ENCODE results near the gene ZBTB45. TPM values are rescaled to one million over a fixed set of nuclear protein-coding genes. Genes with fewer than 3 reads are reported as not detected.
"Not testable (repeated sequence)": the region's sequence is repeated elsewhere in the genome, so short reads cannot be mapped to it uniquely, and the experiment has no call there.

Gene ZBTB45
- total RNA-seq, 1 donor from 2014 or later = 22.2 TPM

DNA sequence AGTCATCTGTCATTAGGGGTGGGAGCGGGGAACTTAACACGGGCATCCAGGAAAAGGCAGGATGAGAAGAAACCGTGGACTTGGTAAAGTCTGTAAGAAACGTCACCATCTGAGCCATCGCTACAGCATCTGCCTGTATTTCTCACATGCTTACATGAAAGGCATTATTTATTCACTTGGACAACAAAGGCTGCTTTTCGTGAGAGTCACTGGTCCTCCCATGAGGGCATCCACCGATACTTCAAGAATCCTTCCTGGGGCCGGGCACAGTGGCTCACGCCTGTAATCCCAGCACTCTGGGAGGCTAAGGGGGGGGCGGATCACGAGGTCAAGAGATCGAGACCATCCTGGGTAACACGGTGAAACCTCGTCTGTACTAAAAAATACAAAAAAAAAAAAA, 27.3 kb downstream of the ZBTB45 start:
- TF ChIP-seq, protein P1, sequence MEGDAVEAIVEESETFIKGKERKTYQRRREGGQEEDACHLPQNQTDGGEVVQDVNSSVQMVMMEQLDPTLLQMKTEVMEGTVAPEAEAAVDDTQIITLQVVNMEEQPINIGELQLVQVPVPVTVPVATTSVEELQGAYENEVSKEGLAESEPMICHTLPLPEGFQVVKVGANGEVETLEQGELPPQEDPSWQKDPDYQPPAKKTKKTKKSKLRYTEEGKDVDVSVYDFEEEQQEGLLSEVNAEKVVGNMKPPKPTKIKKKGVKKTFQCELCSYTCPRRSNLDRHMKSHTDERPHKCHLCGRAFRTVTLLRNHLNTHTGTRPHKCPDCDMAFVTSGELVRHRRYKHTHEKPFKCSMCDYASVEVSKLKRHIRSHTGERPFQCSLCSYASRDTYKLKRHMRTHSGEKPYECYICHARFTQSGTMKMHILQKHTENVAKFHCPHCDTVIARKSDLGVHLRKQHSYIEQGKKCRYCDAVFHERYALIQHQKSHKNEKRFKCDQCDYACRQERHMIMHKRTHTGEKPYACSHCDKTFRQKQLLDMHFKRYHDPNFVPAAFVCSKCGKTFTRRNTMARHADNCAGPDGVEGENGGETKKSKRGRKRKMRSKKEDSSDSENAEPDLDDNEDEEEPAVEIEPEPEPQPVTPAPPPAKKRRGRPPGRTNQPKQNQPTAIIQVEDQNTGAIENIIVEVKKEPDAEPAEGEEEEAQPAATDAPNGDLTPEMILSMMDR (IDR thresholded peaks at IDR 0.05; ENCODE audit: unreplicated experiment) = no peak
- DNase-seq (ENCODE audit: low spot score) = no peak
- H3K4me1 Mint-ChIP-seq (ENCODE audit: unreplicated experiment) = no peaks in the 10 kb centered on the region
- H3K36me3 Mint-ChIP-seq (ENCODE audit: low read depth, unreplicated experiment) = no peaks in the 10 kb centered on the region
- H3K9me3 Mint-ChIP-seq (ENCODE audit: unreplicated experiment) = no peaks in the 10 kb centered on the region
- H3K27me3 Mint-ChIP-seq (ENCODE audit: unreplicated experiment) = peaks cover 8% of the 10 kb centered on the region
- H3K4me3 Mint-ChIP-seq (ENCODE audit: unreplicated experiment) = no peak overlapping the region
- no peak overlapping the region for H3K27ac Mint-ChIP-seq (ENCODE audit: unreplicated experiment)

DNA sequence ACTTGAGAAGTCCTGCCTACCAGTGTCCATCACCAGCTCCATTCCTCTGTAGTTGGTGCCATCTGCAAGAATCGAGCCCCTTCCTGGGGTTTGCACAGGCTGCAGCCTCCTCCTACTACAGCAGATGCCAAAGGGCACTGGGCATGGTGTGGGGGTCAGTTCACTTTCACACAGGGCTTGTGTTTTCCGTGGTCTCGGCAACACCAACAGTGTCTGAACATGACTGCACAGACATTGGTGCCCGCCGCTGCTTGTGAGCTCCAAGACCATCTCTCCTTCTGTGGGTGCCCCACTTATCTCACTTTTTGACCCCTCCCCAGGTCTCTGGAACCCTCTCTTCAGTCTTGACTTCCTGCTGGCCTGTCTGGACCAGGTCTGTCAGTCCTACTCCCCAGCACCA, 28.2 kb downstream of the ZBTB45 start:
- Mint-ChIP-seq H3K4me1 (ENCODE audit: unreplicated experiment) (no peaks in the 10 kb centered on the region), H3K36me3 (ENCODE audit: low read depth, unreplicated experiment) (no peaks in the 10 kb centered on the region), H3K4me3 (ENCODE audit: unreplicated experiment) (no peak overlapping the region), H3K27ac (ENCODE audit: unreplicated experiment) (no peak overlapping the region), H3K27me3 (ENCODE audit: unreplicated experiment) (peaks cover 3% of the 10 kb centered on the region), H3K9me3 (ENCODE audit: unreplicated experiment) (no peaks in the 10 kb centered on the region)
- TF ChIP-seq, protein P1 (IDR thresholded peaks at IDR 0.05; ENCODE audit: unreplicated experiment) = no peak
- no peak for DNase-seq (ENCODE audit: low spot score)

DNA sequence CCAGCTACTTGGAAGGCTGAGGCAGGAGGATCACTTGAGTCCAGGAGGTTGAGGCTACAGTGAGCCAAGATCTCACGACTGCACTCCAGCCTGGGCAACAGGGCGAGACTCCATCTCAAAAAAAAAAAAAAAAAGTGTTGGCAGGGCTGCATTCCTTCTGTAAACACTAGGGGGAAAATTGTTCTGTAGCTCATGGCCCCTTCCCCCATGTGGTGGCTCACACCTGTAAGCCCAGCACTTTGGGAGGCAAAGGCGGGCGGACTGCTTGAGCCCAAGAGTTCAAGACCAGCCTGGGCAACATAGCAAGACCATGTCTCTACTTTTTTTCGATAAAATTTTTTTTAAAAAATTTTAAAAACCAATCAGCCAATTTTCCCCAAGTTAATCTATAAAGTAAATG, 35.3 kb downstream of the ZBTB45 start:
- H3K4me1 Mint-ChIP-seq (ENCODE audit: unreplicated experiment); H3K4me3 Mint-ChIP-seq (ENCODE audit: unreplicated experiment); H3K27ac Mint-ChIP-seq (ENCODE audit: unreplicated experiment); H3K27me3 Mint-ChIP-seq (ENCODE audit: unreplicated experiment); H3K9me3 Mint-ChIP-seq (ENCODE audit: unreplicated experiment); DNase-seq (ENCODE audit: low spot score); H3K36me3 Mint-ChIP-seq (ENCODE audit: low read depth, unreplicated experiment): not testable (repeated sequence)

DNA sequence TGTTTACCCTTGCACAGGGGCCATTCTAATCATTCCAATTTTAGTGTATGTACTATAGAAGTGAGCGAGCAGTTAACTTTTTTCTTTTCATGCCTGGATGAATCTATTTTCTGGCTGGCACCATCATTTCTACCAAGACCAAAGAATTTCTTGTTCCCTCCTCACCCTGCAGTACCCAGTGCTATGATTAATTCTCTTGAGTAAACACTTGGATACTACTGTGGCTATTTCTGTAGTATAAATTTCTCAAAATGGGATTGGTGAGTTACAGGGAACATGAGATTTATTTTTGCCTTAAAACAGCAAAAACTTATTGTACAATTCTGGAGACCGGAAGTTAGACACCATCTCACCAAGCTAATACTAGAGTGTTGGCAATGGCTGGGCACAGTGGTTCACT, 35.8 kb downstream of the ZBTB45 start:
- TF ChIP-seq, protein P1 (IDR thresholded peaks at IDR 0.05; ENCODE audit: unreplicated experiment) = no peak
- Mint-ChIP-seq H3K4me3 (ENCODE audit: unreplicated experiment) (no peak overlapping the region), H3K36me3 (ENCODE audit: low read depth, unreplicated experiment) (peaks cover 5% of the 10 kb centered on the region), H3K27me3 (ENCODE audit: unreplicated experiment) (peaks cover 3% of the 10 kb centered on the region), H3K27ac (ENCODE audit: unreplicated experiment) (no peak overlapping the region), H3K4me1 (ENCODE audit: unreplicated experiment) (no peaks in the 10 kb centered on the region), H3K9me3 (ENCODE audit: unreplicated experiment) (no peaks in the 10 kb centered on the region)
- DNase-seq (ENCODE audit: low spot score) = no peak

DNA sequence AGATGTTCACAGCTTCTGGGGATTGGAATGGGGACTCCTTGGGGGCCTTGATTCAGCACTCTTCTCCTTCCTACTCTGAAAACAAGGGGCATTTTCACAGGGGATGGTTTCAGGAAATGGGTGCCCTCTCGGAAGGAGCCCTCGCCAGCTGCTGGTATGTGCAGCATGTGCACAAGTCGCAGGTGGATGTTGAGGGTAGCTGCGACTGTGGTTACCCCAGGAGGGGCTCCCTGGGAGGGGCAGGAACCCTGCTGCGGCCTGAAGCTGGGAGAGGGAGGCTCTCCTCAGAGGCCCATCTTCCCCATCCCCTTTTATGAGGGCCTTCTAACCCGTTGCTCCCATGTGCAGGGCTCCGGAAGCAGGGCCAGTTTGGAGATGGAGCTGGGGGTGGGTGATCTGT, 37.2 kb downstream of the ZBTB45 start:
- peaks cover 3% of the 10 kb centered on the region for H3K27me3 Mint-ChIP-seq (ENCODE audit: unreplicated experiment)
- no peaks in the 10 kb centered on the region for H3K9me3 Mint-ChIP-seq (ENCODE audit: unreplicated experiment)

More for the DNA sequence above, 37.2 kb downstream of the ZBTB45 start:
- TF ChIP-seq, protein P1 (IDR thresholded peaks at IDR 0.05; ENCODE audit: unreplicated experiment) = no peak
- H3K4me3 Mint-ChIP-seq (ENCODE audit: unreplicated experiment) = no peak overlapping the region
- peaks cover 5% of the 10 kb centered on the region for H3K36me3 Mint-ChIP-seq (ENCODE audit: low read depth, unreplicated experiment)
- H3K4me1 Mint-ChIP-seq (ENCODE audit: unreplicated experiment) = no peaks in the 10 kb centered on the region
- H3K27ac Mint-ChIP-seq (ENCODE audit: unreplicated experiment) = no peak overlapping the region
- no peak for DNase-seq (ENCODE audit: low spot score)

All from endothelial cell (in vitro differentiated cells).